Ascending aorta (tissue), 2 donors: ENCODE results near the gene MAFG. TPM values are rescaled to one million over a fixed set of nuclear protein-coding genes. Genes with fewer than 3 reads are reported as not detected.

ENCODE experiments used
- DNase-seq, 2 donors: peaks; one replicate each; pipeline ENCODE4 v3.0.0-alpha.2; 2019; ENCODE audit warnings: low spot score in 2 of 2
- H3K27ac ChIP-seq, 2 donors: fragments of 200-600 bp; sonication (generic); one replicate each; pipeline ENCODE4 v1.5.1; 2016 to 2017; ENCODE audit warnings: mild to moderate bottlenecking in 1 of 2
- H3K27me3 ChIP-seq: fragments of 200-600 bp; sonication (generic); one replicate; pipeline ENCODE4 v1.5.1; 2017
- H3K36me3 ChIP-seq, 2 donors: fragments of 200-600 bp; sonication (generic); one replicate each; pipeline ENCODE4 v1.5.1; 2016
- H3K4me1 ChIP-seq, 2 donors: fragments of 200-600 bp; sonication (generic); one replicate each; pipeline ENCODE4 v1.5.1; 2016 to 2017; ENCODE audit warnings: mild to moderate bottlenecking in 1 of 2
- H3K4me3 ChIP-seq, 2 donors: fragments of 200-600 bp; sonication (generic); one replicate each; pipeline ENCODE4 v1.5.1; 2016 to 2017; ENCODE audit warnings: mild to moderate bottlenecking in 1 of 2
- H3K9me3 ChIP-seq, 2 donors: fragments of 200-600 bp; sonication (generic); one replicate each; pipeline ENCODE4 v1.5.1; 2016
- CTCF ChIP-seq, 3 experiments: fragments of 200-600 bp in 2 of 3; fragments of 450-650 bp in 1 of 3; sonication (generic) in 2 of 3; IDR thresholded peaks; one replicate each; pipeline ENCODE4 v1.5.1; 2016 to 2019; ENCODE audit warnings: antibody characterized with exemption in 3 of 3, mild to moderate bottlenecking in 1 of 3, moderate library complexity in 1 of 3
- intact Hi-C: fragments of 100-400 bp; cut with DNase I; formaldehyde crosslinking; loops from one replicate; pipeline ENCODE4 v1.15.1; 2023
- total RNA-seq: library from RNA; depleted of rRNA; stranded (reverse); fragments of >200 nt; gene quantifications from one replicate; pipeline ENCODE4 v1.1.0, GENCODE V29; 2016

Gene MAFG
- total RNA-seq, 1 donor from 2014 or later, result 28.7 TPM

GRCh38 chr17:81912441-81913309 lies 14.9 kb downstream of the MAFG start:
- H3K36me3 ChIP-seq, result peaks cover 22 to 50% of the 10 kb centered on the region in 2 donors
- H3K4me3 ChIP-seq, result no peak overlapping the region
- H3K4me1 ChIP-seq, result peaks cover 10 to 18% of the 10 kb centered on the region in 2 donors
- intact Hi-C loops, result loop anchor here (5.0 kb wide), 1 partner anchor 110 kb away; the partner anchor contains the start of genes CENPX and LRRC45
- no peak for DNase-seq
- no peaks in the 10 kb centered on the region for H3K27me3 ChIP-seq
- TF ChIP-seq CTCF (IDR thresholded peaks at IDR 0.05), result no peak
- H3K27ac ChIP-seq, result no peak overlapping the region
- no peaks in the 10 kb centered on the region for H3K9me3 ChIP-seq

GRCh38 chr17:81911969-81912368 lies 15.6 kb downstream of the MAFG start:
- no peaks in the 10 kb centered on the region for H3K27me3 ChIP-seq
- H3K36me3 ChIP-seq, result peaks cover 22 to 50% of the 10 kb centered on the region in 2 donors
- H3K4me3 ChIP-seq, result peak overlapping the region; percentile 25 to 89
- TF ChIP-seq CTCF (IDR thresholded peaks at IDR 0.05), result no peak
- no peaks in the 10 kb centered on the region for H3K9me3 ChIP-seq
- peak overlapping the region; percentile 79 to 83 for H3K27ac ChIP-seq
- peaks cover 5 to 14% of the 10 kb centered on the region in 2 donors for H3K4me1 ChIP-seq
- DNase-seq, result no peak
- intact Hi-C loops, result loop anchor here (1.0 to 5.0 kb wide), 3 partner anchors 15 to 110 kb away; partner anchors contain the start of genes ALYREF, ANAPC11, CENPX and LRRC45

GRCh38 chr17:81911277-81911961 lies 16.1 kb downstream of the MAFG start, which contains the start of gene PCYT2:
TSS of gene PCYT2 (minus strand) at chr17:81911399. CDS start at chr17:81911355, 44 bp downstream.
- Histone ChIP-seq H3K36me3 (peaks cover 22 to 54% of the 10 kb centered on the region in 2 donors), H3K27ac (peak within 1 kb of the TSS; percentile 79 to 83), H3K4me3 (peak within 1 kb of the TSS; percentile 88 to 89), H3K9me3 (no peaks in the 10 kb centered on the region), H3K4me1 (peaks cover 2 to 10% of the 10 kb centered on the region in 2 donors), H3K27me3 (no peaks in the 10 kb centered on the region)
- DNase-seq, result peak; percentile 47 to 92
- intact Hi-C loops, result loop anchor here (1.0 to 5.0 kb wide), 3 partner anchors 15 to 111 kb away; partner anchors contain the start of genes ALYREF, ANAPC11, CENPX and LRRC45
- TF ChIP-seq CTCF (IDR thresholded peaks at IDR 0.05), result peak in 1 of 3 experiments; percentile 9

GRCh38 chr17:81910840-81911276 lies 16.7 kb downstream of the MAFG start:
- peaks cover 2 to 10% of the 10 kb centered on the region in 2 donors for H3K4me1 ChIP-seq
- H3K4me3 ChIP-seq, result peak overlapping the region; percentile 88 to 89
- H3K27me3 ChIP-seq, result no peaks in the 10 kb centered on the region
- intact Hi-C loops, result loop anchor here (1.0 to 5.0 kb wide), 4 partner anchors 16 to 111 kb away; partner anchors contain the start of genes ALYREF, ANAPC11, CENPX and LRRC45
- H3K36me3 ChIP-seq, result peaks cover 22 to 60% of the 10 kb centered on the region in 2 donors
- no peaks in the 10 kb centered on the region for H3K9me3 ChIP-seq
- no peak for DNase-seq
- TF ChIP-seq CTCF (IDR thresholded peaks at IDR 0.05), result no peak
- H3K27ac ChIP-seq, result peak overlapping the region; percentile 34 to 47
